ENCODE data around the gene ARAP1. TPM values are rescaled to one million over a fixed set of nuclear protein-coding genes. Genes with fewer than 3 reads are reported as not detected.

The ARAP1 gene
- total RNA-seq, 1 donor: 95.2 TPM

DNA sequence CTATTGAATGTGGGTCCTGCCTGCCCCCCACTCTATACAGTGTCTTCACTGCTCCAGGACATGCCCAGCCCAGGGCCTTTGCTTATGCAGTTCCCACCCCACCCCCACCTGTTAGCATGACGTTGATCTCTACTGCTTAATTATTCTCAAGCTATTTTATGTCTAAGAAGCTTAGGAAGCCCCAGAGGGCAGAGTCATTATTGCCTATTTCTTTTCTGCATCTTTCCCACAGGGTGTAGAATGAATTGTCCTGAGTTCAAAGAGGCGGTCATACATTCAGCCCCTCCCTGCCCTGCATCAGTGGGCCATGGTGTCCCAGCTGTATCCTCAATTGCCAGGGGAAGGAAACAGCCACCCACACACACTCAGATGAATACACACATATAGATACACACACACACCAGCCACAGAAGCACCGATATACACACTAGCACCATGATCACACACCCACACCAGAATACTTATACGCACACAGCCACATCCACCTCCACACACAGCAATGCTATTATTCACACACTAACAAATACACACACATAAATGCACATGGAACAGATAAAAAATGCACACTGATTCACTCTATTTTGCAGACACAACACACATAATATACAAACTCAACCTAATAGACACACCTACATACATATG lies 79.5 kb downstream of the ARAP1 start:
- no peak for DNase-seq (ENCODE audit: insufficient read length, low spot score, missing footprints)
- H3K79me2 ChIP-seq (ENCODE audit: insufficient read depth, low read length): no peaks in the 10 kb centered on the region
- TF ChIP-seq, protein P1, sequence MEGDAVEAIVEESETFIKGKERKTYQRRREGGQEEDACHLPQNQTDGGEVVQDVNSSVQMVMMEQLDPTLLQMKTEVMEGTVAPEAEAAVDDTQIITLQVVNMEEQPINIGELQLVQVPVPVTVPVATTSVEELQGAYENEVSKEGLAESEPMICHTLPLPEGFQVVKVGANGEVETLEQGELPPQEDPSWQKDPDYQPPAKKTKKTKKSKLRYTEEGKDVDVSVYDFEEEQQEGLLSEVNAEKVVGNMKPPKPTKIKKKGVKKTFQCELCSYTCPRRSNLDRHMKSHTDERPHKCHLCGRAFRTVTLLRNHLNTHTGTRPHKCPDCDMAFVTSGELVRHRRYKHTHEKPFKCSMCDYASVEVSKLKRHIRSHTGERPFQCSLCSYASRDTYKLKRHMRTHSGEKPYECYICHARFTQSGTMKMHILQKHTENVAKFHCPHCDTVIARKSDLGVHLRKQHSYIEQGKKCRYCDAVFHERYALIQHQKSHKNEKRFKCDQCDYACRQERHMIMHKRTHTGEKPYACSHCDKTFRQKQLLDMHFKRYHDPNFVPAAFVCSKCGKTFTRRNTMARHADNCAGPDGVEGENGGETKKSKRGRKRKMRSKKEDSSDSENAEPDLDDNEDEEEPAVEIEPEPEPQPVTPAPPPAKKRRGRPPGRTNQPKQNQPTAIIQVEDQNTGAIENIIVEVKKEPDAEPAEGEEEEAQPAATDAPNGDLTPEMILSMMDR (IDR thresholded peaks at IDR 0.05; ENCODE audit: extremely low read depth, low read depth, low read length): no peak
- H3K4me3 ChIP-seq (ENCODE audit: insufficient read depth, low read length): no peak overlapping the region
- H3K27ac ChIP-seq (ENCODE audit: low read depth, low read length): no peak overlapping the region
- H2AFZ ChIP-seq (ENCODE audit: low read length): no peak overlapping the region
- H3K36me3 ChIP-seq (ENCODE audit: insufficient read depth, low read length): no peaks in the 10 kb centered on the region
- H3K4me1 ChIP-seq (ENCODE audit: insufficient read depth, low read length): no peaks in the 10 kb centered on the region
- no peaks in the 10 kb centered on the region for H4K20me1 ChIP-seq (ENCODE audit: insufficient read depth, low read length)
- no peaks in the 10 kb centered on the region for H3K9me3 ChIP-seq (ENCODE audit: low read depth, low read length)
- peaks cover 76% of the 10 kb centered on the region for H3K27me3 ChIP-seq (ENCODE audit: insufficient read depth, low read length)
- no peak overlapping the region for H3K4me2 ChIP-seq (ENCODE audit: insufficient read depth, low read length)

DNA sequence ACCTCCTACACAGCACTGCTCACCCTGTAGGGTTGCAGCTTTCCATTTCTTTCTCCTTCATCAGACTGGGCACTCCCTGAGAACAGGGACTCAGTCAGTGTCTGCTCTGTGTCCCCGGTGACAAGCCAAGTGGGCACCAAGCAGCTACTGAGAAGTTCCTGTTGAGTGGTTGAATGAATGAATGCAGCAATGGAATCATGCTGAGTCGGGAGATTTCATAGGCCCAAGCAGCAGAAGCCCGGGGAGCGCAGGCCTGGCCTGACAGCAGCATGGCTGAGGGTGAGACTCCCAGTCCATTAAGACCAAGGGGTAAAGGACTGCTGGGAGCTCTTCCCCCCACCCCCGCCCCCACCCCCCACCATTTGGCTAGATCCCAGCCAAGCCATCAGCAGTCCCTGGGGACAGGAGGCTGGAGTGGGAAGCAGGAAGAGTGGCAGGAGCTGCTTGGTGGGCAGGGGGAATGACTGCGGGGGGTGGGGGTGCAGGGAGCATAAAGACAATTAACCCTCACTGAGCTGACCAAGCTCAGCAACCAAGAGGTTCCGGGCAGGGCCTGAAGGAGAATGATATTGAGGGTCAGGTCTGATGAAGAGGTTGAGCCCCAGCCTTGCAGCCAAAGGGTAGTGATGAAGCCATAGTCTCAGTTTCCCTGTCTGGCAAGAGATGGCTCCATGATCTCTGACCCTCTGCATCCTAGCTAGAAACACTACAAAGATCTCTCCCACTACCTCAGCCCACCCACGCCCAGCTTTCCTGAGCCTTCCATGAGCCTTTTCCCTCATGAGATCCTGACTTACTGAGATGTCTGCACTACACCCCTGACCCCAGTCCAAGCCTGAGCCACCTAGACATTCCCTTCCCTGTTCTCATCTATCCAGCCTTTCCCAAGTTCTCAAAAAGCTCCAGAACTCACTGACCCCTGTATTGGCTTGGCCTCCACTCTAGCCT lies 80.8 kb downstream of the ARAP1 start:
- Histone ChIP-seq H4K20me1 (ENCODE audit: insufficient read depth, low read length) (peaks cover 2% of the 10 kb centered on the region), H3K36me3 (ENCODE audit: insufficient read depth, low read length) (no peaks in the 10 kb centered on the region), H3K79me2 (ENCODE audit: insufficient read depth, low read length) (no peaks in the 10 kb centered on the region), H3K27ac (ENCODE audit: low read depth, low read length) (no peak overlapping the region), H2AFZ (ENCODE audit: low read length) (no peak overlapping the region), H3K9me3 (ENCODE audit: low read depth, low read length) (no peaks in the 10 kb centered on the region), H3K4me1 (ENCODE audit: insufficient read depth, low read length) (no peaks in the 10 kb centered on the region), H3K27me3 (ENCODE audit: insufficient read depth, low read length) (peaks cover 68% of the 10 kb centered on the region), H3K4me2 (ENCODE audit: insufficient read depth, low read length) (no peak overlapping the region), H3K4me3 (ENCODE audit: insufficient read depth, low read length) (no peak overlapping the region)
- no peak for DNase-seq (ENCODE audit: insufficient read length, low spot score, missing footprints)
- TF ChIP-seq, protein P1 (IDR thresholded peaks at IDR 0.05; ENCODE audit: extremely low read depth, low read depth, low read length): no peak

DNA sequence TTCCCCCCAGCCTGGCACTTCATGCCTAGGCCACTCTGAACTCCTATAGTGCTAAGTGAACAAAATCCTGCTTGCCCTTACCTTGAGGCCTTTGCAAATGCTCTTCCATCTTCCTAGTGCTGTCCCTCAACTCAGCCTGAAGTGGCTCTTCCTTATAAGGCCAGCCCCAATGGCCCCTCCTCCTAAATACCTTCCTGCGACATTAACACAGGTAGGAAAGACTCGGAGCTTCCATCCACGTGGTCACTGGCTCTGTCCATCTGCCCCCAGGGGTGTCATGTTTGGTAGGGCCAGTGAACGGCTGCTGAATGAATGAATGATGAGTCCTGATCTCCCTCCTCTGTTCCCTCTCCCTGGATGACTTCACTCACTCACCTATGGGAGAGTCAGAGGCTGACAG lies 82.2 kb downstream of the ARAP1 start:
- TF ChIP-seq, protein P1 (IDR thresholded peaks at IDR 0.05; ENCODE audit: extremely low read depth, low read depth, low read length): no peak
- H2AFZ ChIP-seq (ENCODE audit: low read length): no peak overlapping the region
- peaks cover 57% of the 10 kb centered on the region for H3K27me3 ChIP-seq (ENCODE audit: insufficient read depth, low read length)

DNA sequence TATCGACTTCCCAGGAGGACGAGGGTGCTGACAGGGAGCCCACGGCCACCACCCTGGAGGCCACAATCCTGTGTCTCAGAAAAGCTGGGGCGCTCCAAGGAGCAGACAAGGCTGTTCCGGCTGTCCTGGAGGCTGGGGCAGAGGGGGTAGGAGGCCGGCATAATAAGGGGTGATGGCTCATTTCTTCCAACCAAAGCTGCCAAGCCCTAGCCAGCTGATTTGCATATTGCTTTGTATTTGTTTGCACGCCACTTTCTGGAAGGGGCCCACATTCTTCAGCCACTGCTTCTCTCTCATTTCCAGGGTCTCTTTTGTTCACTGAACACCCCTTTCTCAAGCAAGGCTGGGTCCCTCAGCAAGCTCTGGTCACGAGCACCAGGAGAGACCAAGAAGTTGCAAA lies 82.7 kb downstream of the ARAP1 start:
- no peaks in the 10 kb centered on the region for H3K9me3 ChIP-seq (ENCODE audit: low read depth, low read length)
- no peaks in the 10 kb centered on the region for H3K36me3 ChIP-seq (ENCODE audit: insufficient read depth, low read length)
- no peaks in the 10 kb centered on the region for H3K4me1 ChIP-seq (ENCODE audit: insufficient read depth, low read length)
- peaks cover 3% of the 10 kb centered on the region for H4K20me1 ChIP-seq (ENCODE audit: insufficient read depth, low read length)
- no peak overlapping the region for H3K4me2 ChIP-seq (ENCODE audit: insufficient read depth, low read length)
- H3K4me3 ChIP-seq (ENCODE audit: insufficient read depth, low read length): no peak overlapping the region
- no peak overlapping the region for H3K27ac ChIP-seq (ENCODE audit: low read depth, low read length)
- H3K79me2 ChIP-seq (ENCODE audit: insufficient read depth, low read length): no peaks in the 10 kb centered on the region
- TF ChIP-seq, protein P1 (IDR thresholded peaks at IDR 0.05; ENCODE audit: extremely low read depth, low read depth, low read length): no peak
- no peak for DNase-seq (ENCODE audit: insufficient read length, low spot score, missing footprints)
- H3K27me3 ChIP-seq (ENCODE audit: insufficient read depth, low read length): peaks cover 52% of the 10 kb centered on the region
- H2AFZ ChIP-seq (ENCODE audit: low read length): no peak overlapping the region

More for the DNA sequence above, 82.2 kb downstream of the ARAP1 start:
- H3K4me2 ChIP-seq (ENCODE audit: insufficient read depth, low read length): no peak overlapping the region
- H3K36me3 ChIP-seq (ENCODE audit: insufficient read depth, low read length): no peaks in the 10 kb centered on the region
- H3K9me3 ChIP-seq (ENCODE audit: low read depth, low read length): no peaks in the 10 kb centered on the region
- H3K27ac ChIP-seq (ENCODE audit: low read depth, low read length): no peak overlapping the region
- H3K4me1 ChIP-seq (ENCODE audit: insufficient read depth, low read length): no peaks in the 10 kb centered on the region
- H3K79me2 ChIP-seq (ENCODE audit: insufficient read depth, low read length): no peaks in the 10 kb centered on the region
- H3K4me3 ChIP-seq (ENCODE audit: insufficient read depth, low read length): no peak overlapping the region
- DNase-seq (ENCODE audit: insufficient read length, low spot score, missing footprints): no peak
- peaks cover 3% of the 10 kb centered on the region for H4K20me1 ChIP-seq (ENCODE audit: insufficient read depth, low read length)

Measured in osteoblast (primary cell).